ENCODE measurements around the gene VAV3. TPM values are rescaled to one million over a fixed set of nuclear protein-coding genes. Genes with fewer than 3 reads are reported as not detected.

Gene VAV3
- total and polyA plus RNA-seq, 4 donors = 1.7 to 14.4 (median 7.6) TPM

DNA sequence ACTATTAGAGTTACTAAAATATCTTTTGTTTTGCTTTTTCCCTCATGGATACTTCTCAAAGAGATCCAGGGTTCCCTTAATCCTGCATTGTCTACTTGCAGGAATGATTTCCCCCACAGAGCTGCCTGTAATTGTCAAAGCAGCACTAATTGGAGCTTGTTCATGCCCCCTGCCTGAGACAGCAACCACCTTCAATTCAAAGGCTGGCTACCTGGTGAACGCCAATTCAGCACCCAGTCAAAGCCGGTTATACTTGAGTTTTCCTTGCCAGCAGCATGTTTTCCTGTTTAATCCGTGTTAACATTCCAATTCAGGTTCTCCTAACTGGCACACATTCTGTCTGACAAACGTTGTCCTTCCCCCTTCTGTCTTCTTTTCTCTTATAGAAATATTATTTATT is 441.2 kb downstream of the VAV3 start:
- Histone ChIP-seq H3K27ac (ENCODE audit: low read depth in 1 of 2, low read length in 1 of 2) (no peak overlapping the region), H3K4me3 (no peak overlapping the region), H3K27me3 (ENCODE audit: control insufficient read depth in 3 of 3, insufficient read depth in 3 of 3, low read length in 2 of 3) (no peaks in the 10 kb centered on the region), H3K4me1 (ENCODE audit: control insufficient read depth in 5 of 5, insufficient read depth in 5 of 5, low read length in 5 of 5) (peaks cover 0 to 8% (median 1%) of the 10 kb centered on the region in 5 donors), H3K9ac (ENCODE audit: insufficient read depth in 1 of 2, low read length in 2 of 2) (no peak overlapping the region), H3K9me3 (ENCODE audit: control insufficient read depth in 4 of 4, insufficient read depth in 3 of 4, low read length in 3 of 4) (no peaks in the 10 kb centered on the region), H3K36me3 (ENCODE audit: control insufficient read depth in 4 of 4, insufficient read depth in 4 of 4, low read length in 4 of 4) (no peaks in the 10 kb centered on the region)
- WGBS, 2 donors = 55 to 77% methylated on average over 4 of the region's 4 CpGs
- TF ChIP-seq, protein P1, sequence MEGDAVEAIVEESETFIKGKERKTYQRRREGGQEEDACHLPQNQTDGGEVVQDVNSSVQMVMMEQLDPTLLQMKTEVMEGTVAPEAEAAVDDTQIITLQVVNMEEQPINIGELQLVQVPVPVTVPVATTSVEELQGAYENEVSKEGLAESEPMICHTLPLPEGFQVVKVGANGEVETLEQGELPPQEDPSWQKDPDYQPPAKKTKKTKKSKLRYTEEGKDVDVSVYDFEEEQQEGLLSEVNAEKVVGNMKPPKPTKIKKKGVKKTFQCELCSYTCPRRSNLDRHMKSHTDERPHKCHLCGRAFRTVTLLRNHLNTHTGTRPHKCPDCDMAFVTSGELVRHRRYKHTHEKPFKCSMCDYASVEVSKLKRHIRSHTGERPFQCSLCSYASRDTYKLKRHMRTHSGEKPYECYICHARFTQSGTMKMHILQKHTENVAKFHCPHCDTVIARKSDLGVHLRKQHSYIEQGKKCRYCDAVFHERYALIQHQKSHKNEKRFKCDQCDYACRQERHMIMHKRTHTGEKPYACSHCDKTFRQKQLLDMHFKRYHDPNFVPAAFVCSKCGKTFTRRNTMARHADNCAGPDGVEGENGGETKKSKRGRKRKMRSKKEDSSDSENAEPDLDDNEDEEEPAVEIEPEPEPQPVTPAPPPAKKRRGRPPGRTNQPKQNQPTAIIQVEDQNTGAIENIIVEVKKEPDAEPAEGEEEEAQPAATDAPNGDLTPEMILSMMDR (IDR thresholded peaks at IDR 0.05; ENCODE audit: control extremely low read depth, extremely low read depth) = no peak
- no peak for DNase-seq
- no peak for ATAC-seq (ENCODE audit: insufficient read depth, low FRiP score)

DNA sequence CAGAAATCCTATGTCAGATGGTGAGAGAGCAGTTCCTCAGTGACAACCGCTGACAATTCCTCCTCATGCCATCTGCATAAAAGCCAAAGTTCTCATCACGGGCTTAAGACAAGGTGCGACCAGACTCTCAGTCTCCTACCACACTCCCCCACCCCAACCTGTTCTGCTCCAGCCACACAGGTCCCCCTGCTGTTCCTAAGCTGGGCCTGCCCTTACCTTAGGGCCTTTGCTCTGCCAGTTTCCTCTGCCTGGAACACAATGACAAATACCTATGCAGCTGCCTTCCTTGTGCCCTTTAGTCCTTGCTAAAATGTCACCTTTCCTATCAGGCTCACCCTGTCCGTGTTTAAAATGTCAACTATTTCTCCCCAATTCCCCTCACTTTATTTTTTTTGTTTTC is 441.9 kb downstream of the VAV3 start:
- Histone ChIP-seq H3K4me3 (no peak overlapping the region), H3K27ac (ENCODE audit: low read depth in 1 of 2, low read length in 1 of 2) (no peak overlapping the region), H3K9ac (ENCODE audit: insufficient read depth in 1 of 2, low read length in 2 of 2) (no peak overlapping the region), H3K36me3 (ENCODE audit: control insufficient read depth in 4 of 4, insufficient read depth in 4 of 4, low read length in 4 of 4) (no peaks in the 10 kb centered on the region), H3K27me3 (ENCODE audit: control insufficient read depth in 3 of 3, insufficient read depth in 3 of 3, low read length in 2 of 3) (no peaks in the 10 kb centered on the region), H3K4me1 (ENCODE audit: control insufficient read depth in 5 of 5, insufficient read depth in 5 of 5, low read length in 5 of 5) (peaks cover 0 to 8% (median 1%) of the 10 kb centered on the region in 5 donors), H3K9me3 (ENCODE audit: control insufficient read depth in 4 of 4, insufficient read depth in 3 of 4, low read length in 3 of 4) (no peaks in the 10 kb centered on the region)
- ATAC-seq (ENCODE audit: insufficient read depth, low FRiP score) = no peak
- no peak for DNase-seq
- TF ChIP-seq, protein P1 (IDR thresholded peaks at IDR 0.05; ENCODE audit: control extremely low read depth, extremely low read depth) = no peak
- WGBS, 2 donors = 70 to 73% methylated on average over 4 of the region's 4 CpGs

Small RNAs within 50 kb of the gene (small RNA-seq; reads per million reads assigned to genes)
- not detected for gene MIR7852 (ENCODE audit: low replicate concordance)

Other genes with a start within 250 kb of the VAV3 start
- gene SLC25A24, start 235.2 kb upstream of the VAV3 start, total RNA-seq = 10 to 100 TPM; 44.0 to 73.2 TPM
- 10 to 100 TPM; 17.9 to 32.4 TPM for gene SLC25A24, start 235.2 kb upstream of the VAV3 start, polyA plus RNA-seq